K562 (cell line): ENCODE data around the gene KRTAP1-5. TPM values are rescaled to one million over a fixed set of nuclear protein-coding genes. Genes with fewer than 3 reads are reported as not detected.

Experiments
- BCLAF1 ChIP-seq, 2 experiments: fragments of 450-650 bp in 1 of 2; IDR thresholded peaks; 2 replicates each; pipeline ENCODE4 v1.6.1; 2011 to 2017; ENCODE audit warnings: low read depth in 2 of 2, antibody characterized with exemption in 1 of 2, borderline replicate concordance in 1 of 2, low read length in 1 of 2, mild to moderate bottlenecking in 1 of 2, mixed read lengths in 1 of 2; ENCODE audit not compliant: control insufficient read depth in 1 of 2
- CHD7 ChIP-seq: fragments of 200-600 bp; sonication (generic); IDR thresholded peaks from one replicate; pipeline ENCODE4 v1.6.1; 2012; ENCODE audit warnings: mild to moderate bottlenecking, low read depth, low read length, inconsistent platforms
- TRIM24 ChIP-seq, 2 experiments: fragments of 450-650 bp; IDR thresholded peaks; 2 replicates each; pipeline ENCODE4 v1.6.1; 2016
- ZNF274 ChIP-seq: IDR thresholded peaks from 2 replicates; pipeline ENCODE4 v1.6.1; 2011; ENCODE audit warnings: low read depth, mild to moderate bottlenecking, low read length, moderate library complexity, borderline replicate concordance
- polyA plus RNA-seq, 8 experiments: library from polyadenylated mRNA; depleted of rRNA in 4 of 8; stranded (reverse) in 5 of 8; unstranded in 3 of 8; fragments of >200 nt; fragmentation: Nextera tagmentation in 2 of 8; fragmentation: Illumina TruSeq in 1 of 8; extraction: Ambion mirVana in 2 of 8; extraction: Trizol in 1 of 8; gene quantifications; 2 replicates each; pipeline versions ENCODE4 v1.2.1 to v1.2.3, GENCODE V29; 2011 to 2014; ENCODE audit warnings: inconsistent platforms in 1 of 8, missing spikeins in 1 of 8
- total RNA-seq, 7 experiments: library from RNA; depleted of rRNA in 6 of 7; stranded (reverse); fragments of >200 nt in 6 of 7; fragmentation: Illumina TruSeq in 2 of 7; extraction: Trizol in 2 of 7; gene quantifications; 2 replicates each; pipeline versions ENCODE4 v1.2.1 to v1.2.3, GENCODE V29; 2011 to 2021; ENCODE audit warnings: low replicate concordance in 1 of 7

KRTAP1-5 gene
- total and polyA plus RNA-seq, 9 of the 15 experiments (the other 6 are each of a cell fraction or from before 2014, with no cell fraction given): not detected

GRCh38 chr17:40995116-40995515 is 31.9 kb downstream of the KRTAP1-5 start (continued):
- no peak for TF ChIP-seq CHD7
- no peak for TF ChIP-seq TRIM24 (IDR thresholded peaks at IDR 0.05)
- no peak for TF ChIP-seq BCLAF1 (IDR thresholded peaks at IDR 0.05; ENCODE audit: borderline replicate concordance in 1 of 2, control insufficient read depth in 1 of 2, low read depth in 2 of 2, low read length in 1 of 2)
- no peak for TF ChIP-seq ZNF274
